Thoracic aorta (tissue), 2 donors: ENCODE data around the gene CNTLN. TPM values are rescaled to one million over a fixed set of nuclear protein-coding genes. Genes with fewer than 3 reads are reported as not detected.
"Not testable (repeated sequence)": the region's sequence is repeated elsewhere in the genome, so short reads cannot be mapped to it uniquely, and the experiment has no call there.

Source experiments
- ATAC-seq: fragments of 150-250 bp; one replicate; pipeline ENCODE4 v1.8.0; 2017; ENCODE audit warnings: low read depth; ENCODE audit not compliant: insufficient number of reproducible peaks, low FRiP score
- DNase-seq: peaks from one replicate; pipeline ENCODE4 v3.0.0-alpha.2; 2020; ENCODE audit warnings: low spot score
- H3K27ac ChIP-seq, 2 donors: fragments of 200-600 bp; sonication (generic); 1 replicate in 1 of 2; 2 replicates in 1 of 2; pipeline ENCODE4 v1.5.1; 2016; ENCODE audit warnings: mild to moderate bottlenecking in 2 of 2, moderate library complexity in 2 of 2
- H3K27me3 ChIP-seq: fragments of 200-600 bp; sonication (generic); replicated peaks from 2 replicates; pipeline ENCODE4 v1.6.0; 2016; ENCODE audit warnings: mild to moderate bottlenecking; ENCODE audit not compliant: insufficient read depth
- H3K36me3 ChIP-seq: fragments of 200-600 bp; sonication (generic); one replicate; pipeline ENCODE4 v1.5.1; 2016
- H3K4me1 ChIP-seq, 2 donors: fragments of 200-600 bp; sonication (generic); 1 replicate in 1 of 2; 2 replicates in 1 of 2; pipeline versions ENCODE4 v1.5.1 to v1.6.0; 2016; ENCODE audit warnings: low read depth in 2 of 2, mild to moderate bottlenecking in 1 of 2; ENCODE audit not compliant: control insufficient read depth in 1 of 2
- H3K4me3 ChIP-seq: fragments of 200-600 bp; sonication (generic); 2 replicates; pipeline ENCODE4 v1.5.1; 2016; ENCODE audit warnings: mild to moderate bottlenecking
- H3K9me3 ChIP-seq: fragments of 200-600 bp; sonication (generic); 2 replicates; pipeline ENCODE4 v1.5.1; 2016
- total RNA-seq, 2 donors: library from RNA; depleted of rRNA; stranded (reverse); fragments of >200 nt; gene quantifications; one replicate each; pipeline versions ENCODE4 v1.1.0 to v1.2.3, GENCODE V29; 2016
- TF ChIP-seq, protein P1 (sequence below): fragments of 200-600 bp; sonication (generic); IDR thresholded peaks from one replicate; pipeline ENCODE4 v1.5.1; 2019; ENCODE audit warnings: antibody characterized with exemption

The CNTLN gene
- total RNA-seq, 2 donors from 2014 or later: 11.4 to 16.4 TPM

GRCh38 chr9:17272536-17272935, 137.7 kb downstream of the CNTLN start:
- DNase-seq (no peak), ATAC-seq (no peak)
- Histone ChIP-seq H3K9me3 (no peaks in the 10 kb centered on the region), H3K27me3 (no peaks in the 10 kb centered on the region), H3K4me1 (no peaks in the 10 kb centered on the region), H3K27ac (no peak overlapping the region), H3K36me3 (no peaks in the 10 kb centered on the region), H3K4me3 (no peak overlapping the region)
- TF ChIP-seq, protein P1, sequence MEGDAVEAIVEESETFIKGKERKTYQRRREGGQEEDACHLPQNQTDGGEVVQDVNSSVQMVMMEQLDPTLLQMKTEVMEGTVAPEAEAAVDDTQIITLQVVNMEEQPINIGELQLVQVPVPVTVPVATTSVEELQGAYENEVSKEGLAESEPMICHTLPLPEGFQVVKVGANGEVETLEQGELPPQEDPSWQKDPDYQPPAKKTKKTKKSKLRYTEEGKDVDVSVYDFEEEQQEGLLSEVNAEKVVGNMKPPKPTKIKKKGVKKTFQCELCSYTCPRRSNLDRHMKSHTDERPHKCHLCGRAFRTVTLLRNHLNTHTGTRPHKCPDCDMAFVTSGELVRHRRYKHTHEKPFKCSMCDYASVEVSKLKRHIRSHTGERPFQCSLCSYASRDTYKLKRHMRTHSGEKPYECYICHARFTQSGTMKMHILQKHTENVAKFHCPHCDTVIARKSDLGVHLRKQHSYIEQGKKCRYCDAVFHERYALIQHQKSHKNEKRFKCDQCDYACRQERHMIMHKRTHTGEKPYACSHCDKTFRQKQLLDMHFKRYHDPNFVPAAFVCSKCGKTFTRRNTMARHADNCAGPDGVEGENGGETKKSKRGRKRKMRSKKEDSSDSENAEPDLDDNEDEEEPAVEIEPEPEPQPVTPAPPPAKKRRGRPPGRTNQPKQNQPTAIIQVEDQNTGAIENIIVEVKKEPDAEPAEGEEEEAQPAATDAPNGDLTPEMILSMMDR: no peak

DNA sequence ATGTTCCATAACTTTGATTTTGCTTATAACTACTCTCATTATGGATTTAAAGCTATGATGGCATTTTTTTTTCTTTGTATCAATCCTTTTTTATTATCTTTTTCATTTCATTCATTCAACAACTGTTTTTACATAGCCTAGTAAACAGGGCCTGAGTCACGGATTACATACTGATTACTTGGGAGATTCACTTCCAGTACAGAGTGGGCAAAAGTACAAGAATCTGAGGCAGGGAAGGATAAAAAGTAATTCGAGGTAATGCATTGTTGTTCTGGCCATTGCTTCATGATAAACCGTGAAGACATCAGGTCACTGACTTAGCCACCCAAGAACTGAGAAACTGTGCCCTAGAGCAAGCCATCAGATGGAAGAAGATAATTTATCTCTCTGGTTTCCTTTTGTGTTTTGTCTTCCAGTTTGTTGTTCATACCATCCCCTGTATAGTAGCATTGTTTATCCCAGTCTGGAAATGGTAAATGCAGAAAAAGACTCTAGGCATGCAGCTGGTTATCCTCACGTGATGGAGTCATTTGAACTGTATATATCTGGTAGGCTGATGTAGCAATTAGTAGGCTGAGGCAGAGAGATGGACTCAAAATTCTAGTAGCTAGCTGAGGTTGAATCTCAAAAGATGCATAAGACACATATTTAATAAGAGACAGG, 145.6 kb downstream of the CNTLN start:
- Histone ChIP-seq H3K4me1 (no peaks in the 10 kb centered on the region), H3K36me3 (no peaks in the 10 kb centered on the region), H3K9me3 (no peaks in the 10 kb centered on the region), H3K4me3 (no peak overlapping the region), H3K27ac (no peak overlapping the region), H3K27me3 (no peaks in the 10 kb centered on the region)
- TF ChIP-seq, protein P1: no peak
- DNase-seq (no peak), ATAC-seq (no peak)

DNA sequence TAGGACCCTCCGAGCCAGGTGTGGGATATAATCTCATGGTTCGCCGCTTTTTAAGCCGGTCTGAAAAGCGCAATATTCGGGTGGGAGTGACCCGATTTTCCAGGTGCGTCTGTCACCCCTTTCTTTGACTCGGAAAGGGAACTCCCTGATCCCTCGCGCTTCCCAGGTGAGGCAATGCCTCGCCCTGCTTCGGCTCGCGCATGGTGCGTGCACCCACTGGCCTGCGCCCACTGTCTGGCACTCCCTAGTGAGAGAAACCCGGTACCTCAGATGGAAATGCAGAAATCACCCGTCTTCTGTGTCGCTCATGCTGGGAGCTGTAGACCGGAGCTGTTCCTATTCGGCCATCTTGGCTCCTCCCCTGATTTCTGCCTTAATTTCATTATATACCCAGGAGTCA, 155.8 kb downstream of the CNTLN start:
- not testable (repeated sequence) for H3K27me3 ChIP-seq, H3K36me3 ChIP-seq, H3K4me1 ChIP-seq, H3K4me3 ChIP-seq, DNase-seq, ATAC-seq, H3K9me3 ChIP-seq, H3K27ac ChIP-seq

- no peaks in the 10 kb centered on the region for H3K36me3 ChIP-seq
- no peaks in the 10 kb centered on the region for H3K4me1 ChIP-seq
- H3K4me3 ChIP-seq: no peak overlapping the region
- no peaks in the 10 kb centered on the region for H3K9me3 ChIP-seq
- ATAC-seq: no peak
- H3K27me3 ChIP-seq: no peaks in the 10 kb centered on the region
- TF ChIP-seq, protein P1: no peak
- no peak for DNase-seq
- H3K27ac ChIP-seq: no peak overlapping the region
These were observed 156.9 kb downstream of the CNTLN start for GRCh38 chr9:17291766-17292165.

DNA sequence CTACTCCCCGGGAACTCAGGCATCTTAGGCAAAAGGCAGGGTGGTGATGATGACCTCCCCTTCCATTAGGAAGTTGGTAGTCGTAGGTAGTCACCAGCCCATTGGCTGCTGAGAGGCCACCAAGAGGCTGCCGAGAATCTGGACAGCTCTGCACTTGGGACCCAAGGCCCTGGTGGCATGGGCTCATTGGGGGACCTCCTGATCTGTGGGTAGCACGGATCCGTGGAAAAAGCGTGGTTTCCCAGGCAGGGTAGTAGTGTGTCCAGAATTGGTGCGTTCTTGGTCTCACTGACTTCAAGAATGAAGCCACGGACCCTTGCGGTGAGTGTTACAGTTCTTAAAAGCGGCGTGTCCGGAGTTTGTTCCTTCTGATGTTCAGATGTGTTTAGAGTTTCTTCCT, 158.8 kb downstream of the CNTLN start:
- H3K27me3 ChIP-seq: no peaks in the 10 kb centered on the region
- no peaks in the 10 kb centered on the region for H3K4me1 ChIP-seq
- H3K27ac ChIP-seq: no peak overlapping the region
- DNase-seq: no peak
- no peaks in the 10 kb centered on the region for H3K9me3 ChIP-seq
- TF ChIP-seq, protein P1: no peak
- H3K4me3 ChIP-seq: no peak overlapping the region
- H3K36me3 ChIP-seq: no peaks in the 10 kb centered on the region
- ATAC-seq: no peak
